PC-3 (cell line): ENCODE measurements around the gene UGT1A7. TPM values are rescaled to one million over a fixed set of nuclear protein-coding genes. Genes with fewer than 3 reads are reported as not detected.

Experiments
- ATAC-seq: fragments of 200-7000 bp; cut with Tn5 transposase; 2 replicates; pipeline ENCODE4 v1.9.1; 2020; ENCODE audit warnings: mild to moderate bottlenecking, moderate library complexity
- BruUV-seq: library from RNA; stranded (reverse); fragments of 400-500 nt; replicated peaks from 2 replicates; lab custom pipeline; 2021; lab: Mats Ljungman, UMichigan
- CTCF ChIA-PET: fragments of 300-600 bp; sonication (Branson Sonifier 250); formaldehyde crosslinking; loops from one replicate; lab custom pipeline; 2022; ENCODE audit warnings: antibody characterized with exemption; lab: Charles Lee
- POLR2A ChIA-PET: fragments of 300-600 bp; sonication (Branson Sonifier 250); formaldehyde crosslinking; loops from one replicate; lab custom pipeline; 2022; ENCODE audit warnings: antibody characterized with exemption; ENCODE audit not compliant: unreplicated experiment; lab: Charles Lee
- DNase-seq: peaks from one replicate; pipeline ENCODE4 v3.0.0-alpha.2; 2015
- H2AFZ ChIP-seq: fragments of 300-600 bp; sonication (generic); 2 replicates; pipeline ENCODE4 v1.6.0; 2016; ENCODE audit warnings: antibody characterized with exemption, low read length
- H3F3A ChIP-seq: fragments of 300-600 bp; sonication (generic); one replicate; pipeline ENCODE4 v1.6.0; 2017; ENCODE audit warnings: antibody characterized with exemption, low read length, control low read depth, mild to moderate bottlenecking; ENCODE audit not compliant: unreplicated experiment
- H3K27ac ChIP-seq: fragments of 300-600 bp; sonication (generic); 2 replicates; pipeline ENCODE4 v1.5.1; 2016; ENCODE audit warnings: mild to moderate bottlenecking, low read length
- H3K27me3 ChIP-seq: fragments of 300-600 bp; sonication (generic); 2 replicates; pipeline ENCODE4 v1.6.1; 2016; ENCODE audit warnings: low read length, mixed read lengths
- H3K36me3 ChIP-seq: fragments of 300-600 bp; sonication (generic); 2 replicates; pipeline ENCODE4 v1.6.1; 2016; ENCODE audit warnings: low read depth, mixed run types, low read length, mixed read lengths
- H3K4me1 ChIP-seq: fragments of 300-600 bp; sonication (generic); 2 replicates; pipeline ENCODE4 v1.5.1; 2016; ENCODE audit warnings: low read length; ENCODE audit not compliant: insufficient read depth
- H3K4me2 ChIP-seq: fragments of 300-600 bp; sonication (generic); 2 replicates; pipeline ENCODE4 v1.6.0; 2016; ENCODE audit warnings: low read length
- H3K4me3 ChIP-seq: fragments of 300-600 bp; sonication (generic); 2 replicates; pipeline ENCODE4 v1.5.1; 2016; ENCODE audit warnings: mild to moderate bottlenecking, low read length, mixed read lengths
- H3K79me2 ChIP-seq: fragments of 300-600 bp; sonication (generic); 2 replicates; pipeline ENCODE4 v1.6.1; 2017; ENCODE audit warnings: low read length, mixed read lengths
- H3K9ac ChIP-seq: fragments of 300-600 bp; sonication (generic); 2 replicates; pipeline ENCODE4 v1.6.0; 2016; ENCODE audit warnings: mild to moderate bottlenecking, low read length
- H3K9me2 ChIP-seq: fragments of 300-600 bp; sonication (generic); replicated peaks from 2 replicates; pipeline ENCODE4 v1.6.1; 2016; ENCODE audit warnings: mixed run types, low read length, mixed read lengths
- H3K9me3 ChIP-seq: fragments of 300-600 bp; sonication (generic); 2 replicates; pipeline ENCODE4 v1.6.1; 2016; ENCODE audit warnings: low read length, mixed read lengths
- H4K20me1 ChIP-seq: fragments of 300-600 bp; sonication (generic); 2 replicates; pipeline ENCODE4 v1.6.1; 2016; ENCODE audit warnings: low read length, mixed read lengths
- CTCF ChIP-seq: fragments of 300-600 bp; sonication (generic); conservative IDR thresholded peaks from 2 replicates; pipeline ENCODE4 v1.5.1; 2017; ENCODE audit warnings: antibody characterized with exemption, low read depth, mild to moderate bottlenecking, low read length
- EZH2 ChIP-seq: fragments of 300-600 bp; sonication (generic); IDR thresholded peaks from one replicate; pipeline ENCODE4 v1.6.1; 2017; ENCODE audit warnings: antibody characterized with exemption, mild to moderate bottlenecking, low read length; ENCODE audit not compliant: unreplicated experiment
- EZH2phosphoT487 ChIP-seq: fragments of 300-600 bp; sonication (generic); IDR thresholded peaks from 2 replicates; pipeline ENCODE4 v1.6.1; 2018; ENCODE audit warnings: mild to moderate bottlenecking, antibody characterized with exemption, low read length, borderline replicate concordance
- intact Hi-C: fragments of 100-400 bp; cut with micrococcal nuclease; formaldehyde crosslinking; loops from 2 replicates; pipeline ENCODE4 v1.9.0; 2023
- total RNA-seq: library from RNA; depleted of rRNA; stranded (reverse); fragments of >200 nt; gene quantifications from 2 replicates; pipeline ENCODE4 v1.2.3, GENCODE V29; 2014

Gene UGT1A7
- total RNA-seq, 1 experiment from 2014 or later, result not detected

GRCh38 chr2:233795735-233796171, 114.1 kb downstream of the UGT1A7 start:
- H3K79me2 ChIP-seq, result no peaks in the 10 kb centered on the region
- no peak overlapping the region for H2AFZ ChIP-seq
- no peaks in the 10 kb centered on the region for H3K27me3 ChIP-seq
- H3K4me3 ChIP-seq, result no peak overlapping the region
- no peak overlapping the region for H3K27ac ChIP-seq
- BruUV-seq, result no TSS peak
- TF ChIP-seq EZH2 (no peak), EZH2phosphoT487 (no peak)
- H3K9me2 ChIP-seq, result no peaks in the 10 kb centered on the region
- POLR2A ChIA-PET, result no interaction called here
- DNase-seq, result no peak
- no peak overlapping the region for H3K9ac ChIP-seq
- no peaks in the 10 kb centered on the region for H3F3A ChIP-seq
- no peaks in the 10 kb centered on the region for H3K36me3 ChIP-seq
- no peaks in the 10 kb centered on the region for H3K4me1 ChIP-seq
- no peaks in the 10 kb centered on the region for H3K9me3 ChIP-seq
- ATAC-seq, result no peak
- CTCF ChIA-PET, result no interaction called here
- H4K20me1 ChIP-seq, result no peaks in the 10 kb centered on the region
- intact Hi-C loops, result no loop called here
- H3K4me2 ChIP-seq, result no peak overlapping the region

GRCh38 chr2:233796254-233796653, 114.6 kb downstream of the UGT1A7 start:
- ChIA-PET CTCF (no interaction called here), POLR2A (no interaction called here)
- no peak overlapping the region for H3K4me3 ChIP-seq
- no peaks in the 10 kb centered on the region for H3F3A ChIP-seq
- intact Hi-C loops, result no loop called here
- H3K27ac ChIP-seq, result no peak overlapping the region
- DNase-seq, result no peak
- no peak overlapping the region for H3K9ac ChIP-seq
- no peak overlapping the region for H2AFZ ChIP-seq
- no peak overlapping the region for H3K4me2 ChIP-seq
- TF ChIP-seq EZH2phosphoT487 (no peak), EZH2 (no peak), CTCF (no peak)
- H3K4me1 ChIP-seq, result peaks cover 4% of the 10 kb centered on the region; the same call in 1 of the 2 replicates
- no peak for ATAC-seq
- H4K20me1 ChIP-seq, result no peaks in the 10 kb centered on the region
- no peaks in the 10 kb centered on the region for H3K27me3 ChIP-seq
- BruUV-seq, result no TSS peak
- no peaks in the 10 kb centered on the region for H3K36me3 ChIP-seq
- H3K79me2 ChIP-seq, result no peaks in the 10 kb centered on the region
- no peaks in the 10 kb centered on the region for H3K9me3 ChIP-seq
- H3K9me2 ChIP-seq, result no peaks in the 10 kb centered on the region

GRCh38 chr2:233798335-233799086, 116.8 kb downstream of the UGT1A7 start:
- Histone ChIP-seq H3K9me3 (no peaks in the 10 kb centered on the region), H3K79me2 (no peaks in the 10 kb centered on the region), H3K27me3 (no peaks in the 10 kb centered on the region), H4K20me1 (no peaks in the 10 kb centered on the region), H3K4me3 (no peak overlapping the region), H3K27ac (no peak overlapping the region), H3K9ac (no peak overlapping the region), H2AFZ (no peak overlapping the region), H3K36me3 (no peaks in the 10 kb centered on the region), H3F3A (no peaks in the 10 kb centered on the region), H3K9me2 (no peaks in the 10 kb centered on the region), H3K4me2 (no peak overlapping the region), H3K4me1 (peaks cover 5% of the 10 kb centered on the region; the same call in 1 of the 2 replicates)
- CTCF ChIA-PET, result no interaction called here
- intact Hi-C loops, result no loop called here
- POLR2A ChIA-PET, result no interaction called here
- no peak for TF ChIP-seq EZH2phosphoT487
- TF ChIP-seq CTCF, result no peak
- no peak for TF ChIP-seq EZH2
- BruUV-seq, result no TSS peak
- DNase-seq, result no peak
- ATAC-seq, result no peak
